ENCODE data around the gene SGMS1.
"Not testable (repeated sequence)": the region's sequence is repeated elsewhere in the genome, so short reads cannot be mapped to it uniquely, and the experiment has no call there.

SGMS1 gene

DNA sequence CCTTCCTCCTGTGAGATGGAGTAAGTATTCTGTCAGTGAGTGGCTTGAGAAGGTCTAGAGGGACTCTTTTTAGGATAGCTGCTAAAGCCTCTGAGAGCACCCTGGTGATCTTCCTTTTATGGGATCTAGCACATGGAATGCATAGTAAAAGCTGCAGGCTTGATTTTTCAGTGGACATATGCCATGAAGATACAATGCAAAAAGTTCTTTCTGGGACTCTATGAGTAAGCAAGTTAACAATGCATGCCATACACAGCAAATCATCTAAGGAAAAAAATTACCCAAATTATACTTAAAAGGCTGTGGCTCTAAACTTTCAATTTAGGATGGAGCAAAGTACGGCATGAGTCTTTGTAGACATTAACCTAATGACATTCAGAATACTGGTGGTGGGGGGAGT lies 154.5 kb downstream of the SGMS1 start:
- no peak for DNase-seq (ENCODE audit: low read depth in 2 of 2)

GRCh38 chr10:50467209-50467608 lies 156.5 kb downstream of the SGMS1 start:
- no peak for DNase-seq (ENCODE audit: low read depth in 2 of 2)

GRCh38 chr10:50464004-50464409 lies 159.7 kb downstream of the SGMS1 start:
- DNase-seq (ENCODE audit: low read depth in 2 of 2) = no peak

DNA sequence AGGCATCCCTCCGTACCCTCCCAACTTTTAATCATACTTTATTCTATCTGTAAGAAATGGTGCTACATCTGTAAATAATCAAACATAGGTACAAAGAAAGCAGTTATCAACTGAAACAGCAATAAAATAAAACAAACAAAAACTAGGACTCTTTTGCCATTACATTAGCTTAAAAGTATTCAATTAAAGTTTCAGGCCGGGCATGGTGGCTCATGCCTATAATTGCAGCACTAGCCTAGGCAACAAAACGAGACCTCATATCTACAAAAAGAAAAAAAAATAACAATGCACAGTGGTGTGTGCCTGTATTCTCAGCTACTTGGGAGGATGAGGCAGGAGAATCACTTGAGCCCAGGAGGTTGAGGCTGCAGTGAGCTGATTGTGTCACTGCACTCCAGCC lies 161.9 kb downstream of the SGMS1 start:
- no peak for DNase-seq (ENCODE audit: low read depth in 2 of 2)

- DNase-seq (ENCODE audit: low read depth in 2 of 2) = no peak
These were observed 162.6 kb downstream of the SGMS1 start for GRCh38 chr10:50461123-50461522.

DNA sequence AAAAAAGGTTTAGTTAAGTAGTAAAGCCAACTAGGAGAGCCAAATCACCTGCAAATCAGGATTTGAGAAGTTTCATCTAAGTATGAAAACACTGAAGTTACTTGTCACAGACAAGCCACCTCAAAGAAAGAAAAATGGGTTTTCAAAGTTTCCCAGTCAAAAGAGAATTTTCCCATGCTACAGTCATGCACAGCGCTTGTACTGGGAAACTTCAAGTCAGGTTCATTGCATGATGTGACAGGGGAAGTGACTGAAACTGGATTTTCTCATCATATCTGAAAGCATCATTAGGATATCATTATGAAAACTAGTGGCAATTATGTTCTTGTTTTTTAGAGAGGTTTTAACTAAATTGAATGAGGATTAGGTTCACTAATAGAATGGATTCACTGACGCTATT lies 167.0 kb downstream of the SGMS1 start:
- DNase-seq (ENCODE audit: low read depth in 2 of 2) = no peak

DNA sequence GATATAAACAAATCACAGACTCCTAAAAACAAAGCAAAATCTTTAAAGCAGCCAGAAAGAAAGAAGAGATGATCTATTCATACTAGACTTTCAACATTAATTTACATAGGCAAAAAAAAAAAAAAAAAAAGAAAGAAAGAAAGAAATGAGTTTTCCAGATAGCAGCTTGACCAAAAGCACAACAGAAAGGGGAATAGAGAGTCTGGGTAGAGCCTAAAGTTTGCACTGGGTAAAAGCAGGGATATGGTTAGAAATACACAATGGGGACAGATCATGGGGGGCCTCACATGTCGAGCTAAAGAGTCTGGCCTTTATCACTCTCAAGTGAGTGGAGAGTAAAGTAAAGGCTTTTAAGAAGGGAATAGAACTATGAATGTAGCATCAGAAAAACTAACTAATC lies 169.8 kb downstream of the SGMS1 start:
- no peak for DNase-seq (ENCODE audit: low read depth in 2 of 2)

DNA sequence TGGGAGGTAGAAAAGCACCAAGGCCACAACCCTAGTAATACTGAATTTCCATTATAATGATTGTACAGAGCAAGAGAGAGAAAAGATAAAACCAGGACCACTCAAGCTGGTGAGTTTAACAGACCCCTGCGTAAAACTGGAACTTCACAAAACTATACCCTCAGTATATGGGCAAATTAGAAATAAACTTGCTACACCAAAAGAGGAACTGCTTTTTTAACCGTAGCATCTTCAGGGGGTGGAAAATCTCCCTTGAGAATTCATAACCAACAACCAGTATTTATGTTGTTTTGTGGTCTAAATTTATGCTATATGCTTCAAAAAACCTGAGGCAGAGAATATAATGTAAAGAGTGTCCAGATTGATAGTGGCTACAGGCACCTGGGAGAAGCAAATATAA lies 171.2 kb downstream of the SGMS1 start:
- DNase-seq (ENCODE audit: low read depth in 2 of 2) = no peak

GRCh38 chr10:50447691-50448090 lies 176.1 kb downstream of the SGMS1 start:
- DNase-seq (ENCODE audit: low read depth in 2 of 2) = no peak

DNA sequence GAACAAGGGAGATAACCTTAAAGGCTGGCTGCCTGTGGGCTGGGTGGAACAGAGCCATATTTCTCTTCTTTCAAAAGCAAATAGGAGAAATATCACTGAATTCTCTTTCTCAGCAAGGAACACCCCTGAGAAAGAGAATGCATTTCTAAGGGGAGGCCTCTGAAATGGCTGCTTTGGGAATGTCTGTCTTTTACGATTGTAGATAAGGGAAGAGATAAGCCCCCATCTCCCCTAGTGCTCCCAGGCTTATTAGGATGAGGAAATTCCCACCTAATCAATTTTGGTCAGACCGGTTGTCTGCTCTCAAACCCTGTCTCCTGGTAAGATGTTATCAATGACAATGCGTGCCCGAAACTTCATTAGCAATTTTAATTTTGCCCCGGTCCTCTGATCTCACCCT lies 178.0 kb downstream of the SGMS1 start:
- not testable (repeated sequence) for DNase-seq (ENCODE audit: low read depth in 2 of 2)

DNA sequence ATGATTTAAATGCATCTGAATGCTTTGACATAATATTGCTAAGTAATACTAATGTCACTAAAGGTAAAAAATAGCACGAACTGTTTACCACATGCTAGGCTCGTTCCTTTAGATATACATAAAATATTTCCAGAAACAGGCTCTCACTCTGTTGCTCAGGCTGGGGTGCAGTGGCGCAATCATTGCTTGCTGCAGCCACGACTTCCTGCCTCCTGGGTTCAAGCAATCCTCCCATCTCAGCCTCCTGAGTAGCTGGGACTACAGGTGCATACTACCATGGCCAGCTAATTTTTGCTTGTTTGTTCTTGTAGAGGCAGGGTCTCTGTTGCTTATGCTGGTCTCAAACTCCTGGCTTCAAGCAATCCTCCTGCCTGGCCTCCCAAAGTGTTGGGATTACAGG lies 183.3 kb downstream of the SGMS1 start:
- no peak for DNase-seq (ENCODE audit: low read depth in 2 of 2)

DNA sequence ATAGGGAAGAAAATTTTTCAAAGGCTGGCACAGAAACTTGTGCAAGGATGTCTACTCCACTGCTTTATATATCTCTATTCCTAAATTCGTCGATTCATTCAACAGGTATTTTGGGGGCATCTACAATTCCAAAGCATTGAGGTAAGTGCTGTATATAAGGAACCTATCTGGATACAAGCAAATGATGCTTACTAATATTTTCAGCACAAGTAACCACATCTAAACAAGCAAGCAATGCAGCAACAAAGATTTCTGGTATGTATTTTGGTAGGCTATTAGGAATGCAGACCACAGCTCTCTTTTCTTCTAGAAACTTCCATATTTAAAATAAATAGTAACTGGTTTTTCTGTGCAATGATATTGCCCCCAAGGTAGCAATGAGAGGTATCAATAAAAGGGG lies 183.9 kb downstream of the SGMS1 start:
- no peak for DNase-seq (ENCODE audit: low read depth in 2 of 2)

- no peak for DNase-seq (ENCODE audit: low read depth in 2 of 2)
These were observed 184.6 kb downstream of the SGMS1 start for GRCh38 chr10:50439187-50439586.

DNA sequence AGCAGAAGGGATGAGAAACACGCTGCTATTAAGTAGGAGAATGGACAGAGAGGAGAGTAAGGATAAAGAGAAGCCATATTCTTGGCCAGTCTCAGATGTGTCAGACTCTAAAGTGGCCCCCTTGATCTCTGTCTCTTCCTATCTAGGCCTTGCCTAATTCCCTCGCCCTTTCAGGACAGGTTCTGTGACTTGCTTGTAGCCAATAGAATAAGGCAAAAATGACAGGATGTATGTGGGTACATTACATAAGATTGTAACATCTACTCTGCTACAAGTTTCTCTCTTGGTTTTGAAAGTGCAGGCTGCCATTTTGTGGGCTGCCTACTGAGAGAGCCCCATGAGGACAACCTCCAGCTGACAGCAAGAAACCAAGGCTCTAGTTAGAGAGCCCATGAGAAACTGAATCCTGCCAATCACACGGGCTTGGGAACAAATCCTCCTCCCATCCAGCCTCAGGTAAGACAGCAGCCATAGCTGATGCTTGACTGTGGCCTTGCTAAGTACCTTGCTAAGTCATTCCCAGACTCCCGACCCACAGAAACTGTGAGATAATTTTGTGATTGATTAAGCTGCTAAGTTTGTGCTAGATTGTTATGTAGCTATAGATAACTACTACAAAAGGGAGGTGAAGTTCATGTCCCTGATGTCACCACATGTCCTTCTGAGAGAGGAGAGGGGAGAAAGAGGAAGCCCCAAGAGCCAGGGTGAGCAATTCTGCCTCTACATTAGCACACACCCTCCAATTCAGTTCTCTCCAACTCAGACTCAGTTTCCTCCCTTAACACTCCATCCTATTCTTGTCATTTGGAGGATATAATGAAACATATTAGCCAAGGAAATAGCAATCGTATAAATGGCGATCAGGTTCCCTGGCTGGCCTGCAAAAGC lies 185.5 kb downstream of the SGMS1 start:
- no peak for DNase-seq (ENCODE audit: low read depth in 2 of 2)

- DNase-seq (ENCODE audit: low read depth in 2 of 2) = no peak
These were observed 186.5 kb downstream of the SGMS1 start for GRCh38 chr10:50437248-50437647.

DNA sequence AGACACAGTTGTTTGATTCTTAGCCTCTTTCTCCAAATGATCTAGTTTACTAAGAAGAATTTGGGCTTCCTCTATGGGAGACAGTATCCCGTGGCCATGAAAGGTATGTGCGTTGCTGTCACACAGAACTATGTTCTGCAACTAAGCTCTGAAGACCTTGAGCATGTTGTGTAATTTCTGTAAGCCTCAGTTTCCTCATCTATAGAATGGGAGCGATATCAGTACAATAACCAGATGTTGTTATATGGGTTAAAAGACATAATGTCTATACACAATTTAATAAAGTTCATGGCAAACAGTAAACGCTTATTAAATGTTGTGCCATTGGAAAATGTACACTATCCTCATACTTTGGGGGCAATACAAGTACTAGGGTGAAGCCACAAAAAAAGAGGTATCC lies 187.0 kb downstream of the SGMS1 start:
- DNase-seq (ENCODE audit: low read depth in 2 of 2) = no peak

GRCh38 chr10:50432211-50433009 lies 191.3 kb downstream of the SGMS1 start:
- DNase-seq (ENCODE audit: low read depth in 2 of 2) = no peak

DNA sequence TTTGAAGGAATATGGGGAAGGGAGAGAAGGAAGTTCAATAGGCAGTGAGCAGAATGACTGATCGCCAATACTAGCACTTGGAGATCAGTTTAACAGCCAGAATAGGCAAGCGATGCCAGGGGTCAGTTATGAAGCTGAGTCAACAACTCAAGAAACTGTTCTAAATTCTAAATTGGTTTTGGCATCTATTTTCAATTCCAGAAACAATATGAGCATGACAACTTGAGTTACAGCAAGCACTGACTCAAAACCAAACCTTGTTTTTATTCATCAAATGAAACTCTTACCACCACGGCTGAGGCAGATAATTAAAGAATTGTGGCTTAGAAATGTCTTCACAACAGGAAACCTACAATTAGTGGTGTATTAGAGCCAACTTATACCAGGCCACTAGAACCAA lies 192.0 kb downstream of the SGMS1 start:
- DNase-seq (ENCODE audit: low read depth in 2 of 2) = no peak

- DNase-seq (ENCODE audit: low read depth in 2 of 2) = no peak
These were observed 192.6 kb downstream of the SGMS1 start for GRCh38 chr10:50431133-50431532.

DNA sequence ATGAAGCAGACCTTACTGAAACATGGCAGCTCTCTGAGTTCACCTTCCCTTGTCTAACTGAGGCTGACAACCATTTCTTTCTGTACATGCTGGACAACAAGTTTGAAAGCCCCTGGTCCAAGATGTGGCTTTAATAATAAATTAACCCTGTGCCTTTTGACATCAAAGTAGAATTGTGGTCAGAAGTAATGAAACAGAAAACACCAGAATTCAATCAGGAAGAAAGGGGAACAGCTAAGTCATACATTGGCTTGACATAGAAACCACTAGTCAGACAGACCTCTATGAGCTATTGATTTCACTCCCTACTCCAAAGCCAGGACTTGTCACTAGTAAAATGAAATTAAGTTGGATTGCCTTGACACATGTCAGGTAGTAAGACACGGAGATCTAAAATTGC lies 197.3 kb downstream of the SGMS1 start:
- DNase-seq (ENCODE audit: low read depth in 2 of 2) = no peak

DNA sequence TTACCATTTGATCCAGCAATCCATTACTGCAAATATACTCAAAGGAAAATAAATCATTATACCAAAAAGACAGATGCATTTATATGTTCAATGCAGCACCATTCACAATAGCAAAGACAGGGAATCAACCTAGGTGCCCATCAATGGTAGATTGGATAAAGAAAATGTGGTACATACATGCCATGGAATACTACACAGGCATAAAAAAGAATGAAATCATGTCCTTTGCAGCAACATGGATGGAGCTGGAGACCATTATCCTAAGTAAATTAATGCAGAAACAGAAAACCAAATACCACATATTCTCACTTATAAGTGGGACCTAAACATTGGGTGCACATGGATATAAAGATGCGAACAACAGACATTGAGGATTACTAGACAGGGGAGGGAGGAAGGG lies 198.5 kb downstream of the SGMS1 start:
- DNase-seq (ENCODE audit: low read depth in 2 of 2) = not testable (repeated sequence)

GRCh38 chr10:50423448-50423847 lies 200.3 kb downstream of the SGMS1 start:
- DNase-seq (ENCODE audit: low read depth in 2 of 2) = no peak

DNA sequence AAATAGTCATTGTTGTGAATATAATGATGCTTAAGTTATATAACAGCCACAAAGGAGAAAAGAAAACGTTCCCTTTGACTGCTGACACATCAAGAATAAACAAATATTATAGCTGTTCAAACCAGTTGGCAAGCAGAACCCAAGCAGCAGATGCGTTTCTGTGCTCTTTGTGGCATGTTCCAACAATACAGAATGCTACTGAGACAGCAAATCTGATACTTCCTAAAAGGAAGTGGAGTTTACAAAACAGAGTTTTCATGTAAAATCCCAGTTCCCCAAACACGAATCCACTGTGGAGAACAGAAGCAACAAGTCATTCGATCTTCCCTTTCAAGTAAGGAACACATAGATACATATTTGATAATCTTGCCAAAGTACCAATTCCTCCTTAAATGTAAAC lies 201.5 kb downstream of the SGMS1 start:
- no peak for DNase-seq (ENCODE audit: low read depth in 2 of 2)

Data from stimulated activated CD4-positive, alpha-beta T cell treated with anti-CD3 and anti-CD28 coated beads, Interleukin-4, amount 100 ng/mL, for 48 hours (primary cell).